ENCODE measurements around the gene TACC2.

The TACC2 gene

GRCh38 chr10:122299423-122300075, 310.6 kb downstream of the TACC2 start:
- H3K4me3 ChIP-seq (ENCODE audit: low read depth, low read length) = no peak overlapping the region
- TF ChIP-seq CTCF (IDR thresholded peaks at IDR 0.05; ENCODE audit: borderline replicate concordance, insufficient read depth, low read depth, low read length) = no peak

GRCh38 chr10:122301055-122301810, 312.3 kb downstream of the TACC2 start:
- no peak for TF ChIP-seq CTCF (IDR thresholded peaks at IDR 0.05; ENCODE audit: borderline replicate concordance, insufficient read depth, low read depth, low read length)
- no peak overlapping the region for H3K4me3 ChIP-seq (ENCODE audit: low read depth, low read length)

GRCh38 chr10:122301811-122302115, 312.8 kb downstream of the TACC2 start:
- no peak for TF ChIP-seq CTCF (IDR thresholded peaks at IDR 0.05; ENCODE audit: borderline replicate concordance, insufficient read depth, low read depth, low read length)
- H3K4me3 ChIP-seq (ENCODE audit: low read depth, low read length) = no peak overlapping the region

- H3K4me3 ChIP-seq (ENCODE audit: low read depth, low read length) = no peak overlapping the region
- no peak for TF ChIP-seq CTCF (IDR thresholded peaks at IDR 0.05; ENCODE audit: borderline replicate concordance, insufficient read depth, low read depth, low read length)
Observed at GRCh38 chr10:122302315-122302714, 313.4 kb downstream of the TACC2 start.

GRCh38 chr10:122303271-122304053, 314.5 kb downstream of the TACC2 start:
- no peak for TF ChIP-seq CTCF (IDR thresholded peaks at IDR 0.05; ENCODE audit: borderline replicate concordance, insufficient read depth, low read depth, low read length)
- no peak overlapping the region for H3K4me3 ChIP-seq (ENCODE audit: low read depth, low read length)

Measured in GM12875 (cell line).